ENCODE results near the gene SYCE1L.
"Not testable (repeated sequence)": the region's sequence is repeated elsewhere in the genome, so short reads cannot be mapped to it uniquely, and the experiment has no call there.

The SYCE1L gene, protein sequence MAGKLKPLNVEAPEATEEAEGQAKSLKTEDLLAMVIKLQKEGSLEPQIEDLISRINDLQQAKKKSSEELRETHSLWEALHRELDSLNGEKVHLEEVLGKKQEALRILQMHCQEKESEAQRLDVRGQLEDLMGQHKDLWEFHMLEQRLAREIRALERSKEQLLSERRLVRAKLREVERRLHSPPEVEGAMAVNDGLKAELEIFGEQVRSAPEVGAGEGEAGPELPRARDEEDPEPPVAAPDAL

DNA sequence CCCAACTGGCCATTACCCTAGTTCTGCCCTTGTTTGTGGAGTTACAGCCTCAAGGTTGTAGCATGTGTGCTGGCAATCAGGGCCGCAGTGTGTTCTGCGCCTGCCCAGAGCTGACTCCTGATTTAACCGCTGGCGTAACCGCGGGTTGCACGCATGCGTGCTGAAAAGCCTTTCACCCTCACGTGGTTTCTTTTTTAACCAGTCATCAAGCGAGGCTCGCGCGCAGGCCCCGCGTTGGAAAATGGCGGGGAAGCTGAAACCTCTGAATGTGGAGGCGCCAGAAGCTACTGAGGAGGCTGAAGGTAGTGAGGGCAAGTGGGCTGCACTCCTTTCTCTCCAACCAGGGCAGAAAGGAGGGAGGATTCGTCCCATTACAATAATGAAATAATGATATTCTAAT, at the start of gene SYCE1L:
Gene SYCE1L, plus strand, starts transcription at position 198 of the 400 bp plus-strand sequence. Its CDS starts 44 bp downstream, at position 242.
- DNase-seq: no peak

DNA sequence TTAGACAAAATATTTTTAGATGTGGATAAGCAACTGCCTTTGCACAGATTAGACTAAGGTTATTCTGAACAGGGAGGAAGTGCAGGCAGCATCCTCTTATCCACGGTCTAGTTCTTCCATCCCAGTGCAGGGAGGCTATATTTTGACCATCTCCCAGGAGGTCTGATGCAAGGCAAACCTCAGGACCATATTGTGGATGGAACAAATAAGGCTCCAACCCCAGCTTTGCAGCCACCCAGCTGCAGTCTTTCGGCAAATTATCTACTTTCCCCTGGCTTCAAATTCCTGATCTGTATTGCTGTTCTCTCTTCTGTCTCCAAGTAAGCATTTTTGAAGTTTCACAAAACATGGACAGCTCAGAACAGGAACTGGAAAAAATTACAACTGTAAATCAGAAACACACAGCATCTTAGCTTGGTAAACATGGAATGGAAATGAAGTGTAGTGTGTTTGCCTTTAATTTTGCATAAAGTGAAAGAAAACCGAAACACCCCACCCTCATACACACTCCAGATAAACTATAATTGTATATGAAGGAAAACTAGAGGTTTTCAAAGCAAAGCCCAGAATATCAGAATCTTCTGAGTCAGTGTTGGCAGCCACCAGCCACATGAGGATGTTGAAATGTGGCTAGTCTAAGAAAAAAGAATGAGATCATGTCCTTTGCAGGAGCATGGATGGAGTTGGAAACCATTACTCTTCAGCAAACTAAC, 41.7 kb upstream of the SYCE1L start:
- no peak for DNase-seq

DNA sequence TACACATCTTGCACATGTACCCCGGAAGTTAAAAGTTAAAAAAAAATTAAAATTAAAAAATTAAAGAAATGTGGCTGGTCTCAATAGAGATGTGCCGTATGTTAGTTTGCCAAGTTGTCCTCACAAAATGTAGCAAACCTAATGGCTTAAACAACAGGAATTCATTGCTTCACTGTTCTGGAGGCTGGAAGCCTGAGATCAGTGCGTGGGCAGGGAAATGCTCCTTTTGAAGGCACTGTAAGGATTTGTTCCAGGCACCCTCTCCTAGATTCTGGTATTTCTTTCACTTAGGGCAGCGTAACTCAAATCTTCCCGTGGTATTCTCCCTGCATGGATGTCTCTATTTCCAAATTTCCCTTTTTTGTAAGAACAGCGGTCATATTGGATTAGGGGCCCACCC, 40.9 kb upstream of the SYCE1L start:
- no peak for DNase-seq

GRCh38 chr16:77165006-77165405, 34.2 kb upstream of the SYCE1L start:
- no peak for DNase-seq

DNA sequence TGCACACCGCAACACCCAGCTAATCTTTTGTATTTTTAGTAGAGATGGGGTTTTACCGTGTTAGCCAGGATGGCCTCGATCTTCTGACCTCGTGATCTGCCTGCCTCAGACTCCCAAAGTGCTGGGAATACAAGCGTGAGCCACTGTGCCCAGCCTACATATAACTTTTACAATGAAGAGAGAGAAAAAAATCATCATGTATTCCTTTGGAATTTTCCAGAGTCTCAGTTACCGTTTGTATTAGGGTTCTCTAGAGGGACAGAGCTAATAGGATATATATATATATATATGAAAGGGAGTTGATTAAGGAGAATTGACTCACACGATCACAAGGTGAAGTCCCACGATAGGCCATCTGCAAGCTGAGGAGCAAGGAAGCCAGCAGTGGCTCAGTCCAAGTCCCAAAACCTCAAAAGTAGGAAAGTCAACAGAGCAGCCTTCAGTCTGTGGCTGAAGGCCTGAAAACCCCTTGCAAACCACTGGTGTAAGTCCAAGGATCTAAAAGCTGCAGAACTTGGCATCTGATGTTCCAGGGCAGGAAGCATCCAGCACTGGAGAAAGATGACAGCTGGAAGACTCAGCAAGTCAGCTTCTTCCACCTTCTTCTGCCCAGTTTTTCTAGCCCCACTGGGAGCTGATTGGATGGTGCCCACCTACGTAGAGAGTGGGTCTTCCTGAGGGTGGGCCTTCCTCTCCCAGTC, 33.5 kb upstream of the SYCE1L start:
- not testable (repeated sequence) for DNase-seq

- DNase-seq: no peak
Measured at GRCh38 chr16:77166726-77167125, 32.5 kb upstream of the SYCE1L start.

DNA sequence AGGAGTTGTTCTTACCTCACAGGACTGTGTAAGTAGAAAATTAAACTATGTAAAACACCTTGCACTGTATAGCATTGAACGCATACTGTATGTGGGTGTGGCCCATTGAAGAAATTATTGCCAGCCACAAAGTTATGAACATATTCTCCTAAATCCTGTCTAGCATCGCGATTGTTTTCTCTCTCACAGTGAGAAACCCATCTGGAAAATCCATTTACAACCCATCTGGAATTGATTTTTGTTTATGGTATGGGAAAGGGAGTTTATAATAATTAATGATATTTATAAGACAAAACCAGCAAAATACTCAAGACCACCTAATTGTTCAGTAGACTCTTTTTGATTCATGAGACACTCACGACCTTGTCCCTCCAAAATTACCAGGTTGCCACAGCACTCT, 30.3 kb upstream of the SYCE1L start:
- DNase-seq: no peak

DNA sequence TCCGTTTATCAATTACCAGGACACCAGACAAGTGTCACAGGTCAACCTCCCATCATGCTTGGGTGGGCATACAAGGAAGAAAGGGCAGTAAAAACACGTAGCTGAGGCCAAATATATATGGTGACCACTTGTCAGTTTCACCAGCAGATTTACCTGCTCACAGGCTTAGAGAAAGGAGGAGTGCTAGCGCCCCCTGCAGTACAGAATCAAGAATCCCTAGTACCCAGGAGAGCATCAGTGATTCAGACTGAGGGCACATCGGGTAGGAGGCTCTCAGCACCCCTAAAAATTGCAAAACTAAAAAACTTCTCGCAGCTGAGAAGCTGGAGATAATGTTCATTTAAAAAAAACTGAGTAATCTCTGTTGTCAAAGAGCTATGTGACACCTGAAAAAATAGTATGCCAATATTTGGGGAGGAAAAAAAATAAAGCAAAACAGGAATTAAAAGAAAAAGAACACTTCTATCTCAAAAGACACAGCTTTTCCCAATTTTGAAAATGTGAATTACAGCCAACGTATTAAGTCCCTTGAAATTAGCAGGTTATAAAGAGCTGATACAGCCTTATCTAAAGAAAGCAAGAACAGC, 29.5 kb upstream of the SYCE1L start:
- DNase-seq: peak; percentile 37

DNA sequence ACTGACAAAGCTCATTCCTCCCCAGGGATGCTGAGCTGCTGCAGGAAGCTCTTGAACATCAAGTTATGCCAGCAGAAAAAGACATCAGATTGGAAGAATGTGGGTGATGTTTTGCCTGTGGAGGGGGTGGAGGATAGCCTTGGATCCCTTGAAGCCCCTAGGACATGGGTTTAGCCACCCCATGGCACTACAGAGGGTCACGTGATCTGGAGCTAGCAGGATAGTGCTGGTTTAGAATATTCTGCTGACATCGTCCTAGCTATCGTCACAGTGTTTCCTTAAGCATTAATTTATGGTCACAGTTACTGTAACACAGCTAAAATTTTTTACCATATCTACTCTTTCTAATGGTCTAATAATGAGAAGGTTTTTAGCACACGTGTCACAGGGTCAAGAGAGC, 28.4 kb upstream of the SYCE1L start:
- no peak for DNase-seq

DNA sequence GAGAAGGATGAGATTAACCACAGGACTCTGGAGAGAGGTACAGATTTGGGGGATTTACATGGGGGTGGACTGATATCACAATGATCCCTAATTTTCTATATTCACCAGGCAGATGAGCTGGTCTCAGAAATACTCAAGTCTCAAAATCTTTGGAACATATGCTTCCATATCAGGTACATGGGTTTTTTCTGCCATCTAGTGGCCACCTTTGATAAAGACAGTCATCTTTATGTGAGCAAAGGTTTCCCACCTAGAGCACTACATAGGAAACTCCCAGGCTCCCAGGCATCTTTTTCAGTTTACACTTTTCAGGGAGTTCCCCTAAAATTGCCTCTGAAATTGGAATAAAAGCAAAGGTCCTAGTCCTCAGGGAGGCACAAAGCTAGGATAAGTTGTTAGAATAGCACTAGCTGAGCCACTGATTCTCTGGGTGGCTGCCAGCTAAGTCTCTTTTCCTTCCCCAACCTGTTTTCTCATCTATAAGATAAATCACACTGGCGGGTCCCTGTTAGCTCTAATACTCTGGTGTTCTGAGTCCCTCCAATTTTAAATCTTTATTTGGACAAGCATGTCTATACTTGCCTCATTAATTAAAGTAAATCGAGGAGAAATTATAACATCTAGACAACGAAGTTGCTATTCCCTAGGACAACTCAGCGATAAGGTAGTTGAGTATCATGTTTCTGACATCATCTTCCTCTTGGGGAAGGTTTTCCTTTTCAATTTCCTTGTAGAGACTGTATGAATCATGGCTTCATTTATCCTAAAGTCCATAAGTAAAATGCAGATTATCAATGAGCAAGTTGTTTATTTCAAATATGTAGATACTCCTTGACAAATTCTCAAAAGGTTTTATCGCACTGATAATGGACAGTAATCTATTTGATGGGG, 27.2 kb upstream of the SYCE1L start:
- DNase-seq: peak; percentile 60

DNA sequence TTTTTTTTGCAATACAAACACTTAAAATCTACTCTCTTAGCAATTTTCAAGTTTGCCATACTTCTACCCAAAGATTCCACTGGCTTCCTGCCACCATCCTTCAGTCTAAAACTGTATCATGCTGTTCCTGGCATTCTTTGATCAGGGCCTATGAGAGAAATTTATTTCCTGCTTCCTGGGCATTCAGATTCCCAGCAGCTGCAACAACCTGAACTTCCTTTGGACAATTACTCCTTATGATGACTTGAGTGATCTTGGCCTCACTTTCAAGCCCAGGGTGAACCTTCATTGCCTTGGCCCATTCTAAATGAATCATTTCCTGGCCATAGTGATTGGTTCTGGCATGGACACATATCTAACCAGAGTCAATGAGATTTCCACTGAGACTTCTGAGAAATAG, 26.3 kb upstream of the SYCE1L start:
- no peak for DNase-seq

GRCh38 chr16:77183137-77183536, 16.1 kb upstream of the SYCE1L start:
- no peak for DNase-seq

GRCh38 chr16:77186298-77186697, 12.9 kb upstream of the SYCE1L start:
- DNase-seq: not testable (repeated sequence)

- no peak for DNase-seq
Measured at GRCh38 chr16:77190190-77190477, 9.1 kb upstream of the SYCE1L start.

GRCh38 chr16:77190478-77191258, 8.5 kb upstream of the SYCE1L start, which contains the start of gene MON1B:
Gene MON1B (plus strand): TSS chr16:77191190. CDS start chr16:77191486, 296 bp downstream.
- DNase-seq: peak; percentile 97

GRCh38 chr16:77191259-77191969, 7.8 kb upstream of the SYCE1L start:
- DNase-seq: peak; percentile 39

- no peak for DNase-seq
Measured at GRCh38 chr16:77193377-77193776, 5.8 kb upstream of the SYCE1L start.

GRCh38 chr16:77194295-77195231, 4.6 kb upstream of the SYCE1L start:
- DNase-seq: no peak

DNA sequence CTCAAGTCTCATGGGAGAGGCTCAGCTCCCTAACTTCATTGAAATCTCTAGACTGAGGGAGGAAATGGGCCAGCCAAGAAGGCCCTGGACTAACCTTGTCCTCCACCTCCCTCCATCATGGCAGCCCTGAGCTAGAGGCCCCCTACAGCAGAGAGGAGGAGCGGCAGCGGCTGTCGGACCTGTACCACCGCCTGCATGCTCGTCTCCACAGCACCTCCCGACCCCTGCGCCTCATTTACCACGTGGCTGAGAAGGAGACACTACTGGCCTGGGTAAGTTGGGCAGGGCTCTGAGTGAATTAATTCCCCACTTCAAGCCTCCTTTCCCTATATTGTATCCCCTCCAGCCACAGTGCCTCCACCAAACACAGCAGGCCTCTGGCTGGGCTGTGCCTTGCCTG, 3.8 kb upstream of the SYCE1L start:
- no peak for DNase-seq

- DNase-seq: no peak
Measured at GRCh38 chr16:77197747-77198146, 1.5 kb upstream of the SYCE1L start.
